ENCODE measurements around the gene GNAS.

GNAS gene

DNA sequence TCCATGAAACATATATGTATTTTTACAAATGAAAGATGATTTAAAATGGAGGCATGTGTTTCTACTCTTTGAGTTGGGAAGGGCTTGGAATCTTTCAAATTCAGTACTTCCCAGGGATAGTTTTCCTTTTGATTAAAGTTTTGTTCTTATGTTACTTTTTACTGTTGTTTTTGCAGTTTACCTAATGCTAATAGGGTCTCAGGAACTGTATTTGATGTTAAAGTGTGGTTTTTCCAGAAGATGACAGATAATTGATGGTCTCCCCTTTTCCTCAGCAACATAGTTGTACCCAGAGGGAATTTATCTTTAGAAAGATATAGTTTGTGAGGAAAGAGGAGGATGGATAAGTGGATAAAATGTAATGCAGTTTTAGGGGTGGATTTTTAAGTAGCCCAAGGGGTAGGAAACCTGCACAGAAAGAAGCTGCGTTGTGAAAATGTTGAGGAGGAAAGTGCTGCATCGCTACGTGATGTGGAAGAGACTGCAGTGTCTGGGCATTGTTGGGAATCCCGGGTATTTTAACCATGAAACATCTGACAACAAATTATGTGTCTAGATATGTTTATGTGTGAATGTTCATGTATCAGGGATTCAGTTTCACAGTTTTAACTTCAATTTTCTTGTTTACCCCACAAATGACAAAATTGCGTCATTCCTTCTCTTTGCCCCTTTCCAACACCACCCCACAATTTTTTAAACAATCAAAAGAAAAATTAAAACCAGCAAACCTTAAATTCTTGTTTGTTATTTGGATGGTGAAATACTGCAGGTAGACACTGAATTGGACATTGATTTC is 42.3 kb downstream of the GNAS start:
- no peak for DNase-seq (ENCODE audit: extremely low read depth, low read depth)
- TF ChIP-seq, protein P1, sequence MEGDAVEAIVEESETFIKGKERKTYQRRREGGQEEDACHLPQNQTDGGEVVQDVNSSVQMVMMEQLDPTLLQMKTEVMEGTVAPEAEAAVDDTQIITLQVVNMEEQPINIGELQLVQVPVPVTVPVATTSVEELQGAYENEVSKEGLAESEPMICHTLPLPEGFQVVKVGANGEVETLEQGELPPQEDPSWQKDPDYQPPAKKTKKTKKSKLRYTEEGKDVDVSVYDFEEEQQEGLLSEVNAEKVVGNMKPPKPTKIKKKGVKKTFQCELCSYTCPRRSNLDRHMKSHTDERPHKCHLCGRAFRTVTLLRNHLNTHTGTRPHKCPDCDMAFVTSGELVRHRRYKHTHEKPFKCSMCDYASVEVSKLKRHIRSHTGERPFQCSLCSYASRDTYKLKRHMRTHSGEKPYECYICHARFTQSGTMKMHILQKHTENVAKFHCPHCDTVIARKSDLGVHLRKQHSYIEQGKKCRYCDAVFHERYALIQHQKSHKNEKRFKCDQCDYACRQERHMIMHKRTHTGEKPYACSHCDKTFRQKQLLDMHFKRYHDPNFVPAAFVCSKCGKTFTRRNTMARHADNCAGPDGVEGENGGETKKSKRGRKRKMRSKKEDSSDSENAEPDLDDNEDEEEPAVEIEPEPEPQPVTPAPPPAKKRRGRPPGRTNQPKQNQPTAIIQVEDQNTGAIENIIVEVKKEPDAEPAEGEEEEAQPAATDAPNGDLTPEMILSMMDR (IDR thresholded peaks at IDR 0.05; ENCODE audit: low read depth, low read length): no peak

- DNase-seq (ENCODE audit: extremely low read depth, low read depth): no peak
- TF ChIP-seq, protein P1 (IDR thresholded peaks at IDR 0.05; ENCODE audit: low read depth, low read length): no peak
These were observed 43.1 kb downstream of the GNAS start for GRCh38 chr20:58895448-58896180.

DNA sequence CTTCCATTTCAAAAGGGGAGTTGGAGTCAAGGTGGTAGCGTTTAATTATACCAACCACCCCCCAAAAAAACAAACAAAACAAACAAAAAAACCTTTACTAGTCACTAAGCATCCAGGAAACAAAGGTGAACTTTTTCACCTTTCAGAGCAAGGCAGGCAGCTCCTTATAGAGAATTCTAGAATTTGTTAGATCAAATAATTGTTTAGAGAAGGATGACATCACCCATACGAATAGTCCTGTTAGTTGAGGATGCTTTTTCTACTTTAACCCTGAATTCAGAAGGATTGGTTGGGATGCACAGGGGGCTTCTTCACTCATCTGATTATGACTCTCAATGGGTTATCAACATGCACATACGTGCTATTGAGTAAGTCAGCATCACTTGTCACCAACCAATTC is 44.3 kb downstream of the GNAS start:
- DNase-seq (ENCODE audit: extremely low read depth, low read depth): no peak

GRCh38 chr20:58897488-58897887 is 45.0 kb downstream of the GNAS start:
- no peak for DNase-seq (ENCODE audit: extremely low read depth, low read depth)
- TF ChIP-seq, protein P1 (IDR thresholded peaks at IDR 0.05; ENCODE audit: low read depth, low read length): no peak

More for the DNA sequence above, 44.3 kb downstream of the GNAS start:
- TF ChIP-seq, protein P1 (IDR thresholded peaks at IDR 0.05; ENCODE audit: low read depth, low read length): no peak

GRCh38 chr20:58898629-58899408 is 46.3 kb downstream of the GNAS start:
- DNase-seq (ENCODE audit: extremely low read depth, low read depth): no peak
- TF ChIP-seq, protein P1 (IDR thresholded peaks at IDR 0.05; ENCODE audit: low read depth, low read length): no peak

GRCh38 chr20:58899512-58899911 is 47.0 kb downstream of the GNAS start:
- DNase-seq (ENCODE audit: extremely low read depth, low read depth): no peak
- TF ChIP-seq, protein P1 (IDR thresholded peaks at IDR 0.05; ENCODE audit: low read depth, low read length): no peak

Data from AG09319 (cell line).